ENCODE results near the gene MKNK2.

The MKNK2 gene

DNA sequence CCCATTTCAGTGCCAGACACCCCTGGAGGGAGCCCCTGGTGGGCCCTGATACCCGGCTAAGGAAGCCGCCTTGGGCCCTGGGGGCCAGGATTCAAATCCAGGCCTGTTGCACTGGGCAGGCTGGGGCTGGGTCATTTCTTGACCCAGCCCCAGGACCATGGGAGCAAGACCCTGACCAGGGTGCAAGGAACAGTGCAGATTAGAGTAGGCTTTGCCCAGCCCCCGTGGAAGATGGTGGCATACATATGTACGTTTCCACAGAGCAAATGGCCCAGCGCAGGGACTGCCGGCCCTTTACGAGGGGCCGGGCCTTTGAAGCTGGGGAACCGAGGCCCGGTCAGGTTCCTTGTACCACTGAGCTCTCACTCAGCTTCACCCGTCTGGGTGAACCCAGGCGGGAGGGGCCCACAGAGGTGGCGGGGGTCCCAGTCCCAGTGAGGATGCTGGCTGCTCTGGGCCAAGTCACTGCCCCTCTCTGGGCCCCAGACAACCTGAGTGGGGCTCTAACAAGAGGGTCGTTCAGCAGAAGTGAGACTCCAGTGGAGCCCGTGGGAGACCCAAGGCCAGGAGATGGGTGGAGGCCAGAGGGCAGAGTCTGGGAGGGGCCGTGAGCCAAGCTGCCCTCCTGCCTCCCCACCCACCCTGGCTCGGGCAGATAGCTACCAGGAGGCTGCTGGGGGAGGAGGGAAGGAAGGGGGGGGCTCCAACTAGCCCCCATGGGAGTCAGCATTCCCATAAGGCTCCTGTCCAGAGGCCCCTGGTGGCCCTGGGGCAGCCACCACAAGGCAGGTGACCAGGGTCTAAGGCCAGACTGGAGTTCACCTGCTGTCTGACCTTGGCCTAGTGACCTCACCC is 2.7 kb downstream of the MKNK2 start:
- intact Hi-C loops (cut with DNase I) = no loop called here
- no peak for DNase-seq

- intact Hi-C loops (cut with DNase I) = no loop called here
- peak in 6 of 42 donors; percentile 14 to 79 (median 48) for DNase-seq
Observed at GRCh38 chr19:2047449-2048103, 3.5 kb downstream of the MKNK2 start.

DNA sequence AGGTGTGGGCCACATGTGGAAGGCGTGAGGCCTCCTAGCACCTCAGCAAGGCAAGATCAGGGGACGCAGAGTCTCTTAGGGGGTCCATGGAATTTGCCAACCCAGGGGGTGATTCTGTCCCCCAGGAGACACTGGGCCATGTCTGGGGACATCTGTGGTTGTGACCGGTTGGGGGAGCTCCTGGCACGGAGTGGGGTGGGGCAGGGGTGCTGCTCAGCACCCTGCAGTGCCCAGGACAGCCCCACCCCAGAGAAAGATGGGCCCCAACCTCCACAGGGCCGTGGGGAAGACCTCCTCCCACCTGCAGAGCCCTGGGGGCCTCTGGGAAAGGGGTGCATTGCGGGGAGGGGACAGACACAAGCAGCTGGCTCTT is 4.0 kb downstream of the MKNK2 start:
- DNase-seq = peak in 1 of 42 donors; percentile 11

DNA sequence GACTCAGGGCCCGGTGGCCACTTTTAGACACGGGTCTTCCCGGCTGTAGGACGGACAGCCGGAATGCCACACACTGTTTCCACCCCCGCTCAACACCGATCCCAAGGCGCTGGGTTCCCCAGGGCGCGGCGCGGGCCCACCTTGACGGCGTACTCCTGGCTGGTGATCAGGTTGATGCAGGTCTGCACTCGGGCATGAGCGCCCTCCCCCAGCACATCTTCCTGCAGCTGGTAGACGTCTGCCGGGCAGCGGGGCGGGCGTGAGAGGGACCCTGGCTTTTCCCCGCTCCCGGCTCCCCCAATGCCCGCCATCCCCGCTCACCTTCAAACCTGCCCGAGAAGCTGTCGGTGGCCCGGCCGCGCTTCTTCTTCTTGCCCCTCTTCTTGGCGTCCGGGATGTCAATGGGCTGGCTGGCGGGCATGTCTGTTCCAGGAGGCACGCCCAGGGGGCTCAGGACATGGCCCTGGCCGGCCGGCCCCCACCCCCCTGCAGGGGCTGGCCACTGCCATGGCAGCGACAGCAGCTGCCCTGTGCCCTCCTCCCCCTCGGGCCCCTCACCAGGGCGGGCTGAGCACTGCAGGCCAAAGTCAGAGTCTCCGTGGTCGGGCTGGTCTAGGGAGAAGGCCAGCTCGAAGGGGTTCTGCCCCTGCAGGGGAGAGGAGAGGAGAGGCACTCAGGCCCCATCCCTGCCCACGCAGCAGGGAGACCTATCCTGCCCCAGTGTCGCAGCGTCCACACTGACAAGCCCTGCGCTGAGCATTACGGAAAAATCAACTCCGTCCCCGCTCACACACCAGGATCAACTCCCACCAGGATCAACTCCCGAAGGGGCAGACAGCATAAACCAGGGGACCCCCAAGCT is 4.8 kb downstream of the MKNK2 start:
- DNase-seq = peak in 1 of 42 donors; percentile 16
- intact Hi-C loops (cut with DNase I) = no loop called here

More for the DNA sequence above, 4.0 kb downstream of the MKNK2 start:
- intact Hi-C loops (cut with DNase I) = no loop called here

DNA sequence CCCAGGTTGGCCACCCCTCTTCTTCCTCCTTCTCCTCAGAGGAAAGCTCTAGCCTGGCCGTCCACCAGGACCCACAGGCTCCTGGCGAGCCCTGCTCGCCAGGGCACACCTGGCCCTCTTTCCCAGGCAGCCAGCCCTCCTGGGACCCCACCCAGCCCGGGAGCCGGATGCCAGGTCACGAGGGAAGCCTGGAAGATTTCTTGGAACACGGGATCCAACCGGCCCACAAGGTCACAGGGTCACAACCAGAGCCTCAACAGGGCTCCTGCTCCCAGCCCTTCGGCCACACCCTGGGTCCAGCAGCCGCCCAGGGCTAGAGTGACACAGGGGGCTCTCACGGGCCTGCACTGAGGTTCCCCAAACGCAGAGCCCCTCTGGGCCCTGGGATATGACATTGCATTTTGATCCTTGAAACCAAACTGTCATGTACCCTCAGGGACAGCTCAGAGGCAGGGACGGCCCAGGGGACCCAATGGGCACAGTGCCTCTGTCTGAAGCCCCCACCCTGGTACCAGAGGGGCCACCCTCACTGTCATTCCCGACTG is 5.5 kb downstream of the MKNK2 start:
- DNase-seq = peak in 1 of 42 donors; percentile 13
- intact Hi-C loops (cut with DNase I) = no loop called here

- intact Hi-C loops (cut with DNase I) = no loop called here
- DNase-seq = peak in 1 of 42 donors; percentile 13
Observed at GRCh38 chr19:2044709-2045500, 6.1 kb downstream of the MKNK2 start.

- DNase-seq = peak in 2 of 42 donors; percentile 20 to 26
- intact Hi-C loops (cut with DNase I) = no loop called here
Observed at GRCh38 chr19:2043961-2044708, 6.9 kb downstream of the MKNK2 start.

DNA sequence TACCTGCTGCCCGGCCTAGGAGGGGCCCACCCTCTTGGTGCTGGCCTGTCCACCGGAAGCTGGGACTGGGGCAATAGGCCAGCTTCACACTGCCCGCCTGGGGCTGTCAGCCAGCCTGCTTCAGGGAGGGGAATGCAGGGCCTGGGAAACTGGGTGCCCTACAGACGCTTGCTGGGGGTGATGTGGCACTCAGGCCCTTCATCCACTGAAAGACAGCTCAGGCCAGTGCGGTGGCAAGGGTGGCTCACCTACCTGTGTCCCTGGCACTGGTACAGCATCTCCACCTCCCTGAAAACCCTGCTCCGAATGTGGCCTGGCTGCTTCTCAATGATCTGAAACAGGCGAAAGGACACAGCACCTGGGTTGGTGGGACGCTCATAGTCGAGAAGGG is 7.8 kb downstream of the MKNK2 start:
- intact Hi-C loops (cut with DNase I) = no loop called here
- peak in 10 of 42 donors; percentile 26 to 70 (median 44) for DNase-seq

DNA sequence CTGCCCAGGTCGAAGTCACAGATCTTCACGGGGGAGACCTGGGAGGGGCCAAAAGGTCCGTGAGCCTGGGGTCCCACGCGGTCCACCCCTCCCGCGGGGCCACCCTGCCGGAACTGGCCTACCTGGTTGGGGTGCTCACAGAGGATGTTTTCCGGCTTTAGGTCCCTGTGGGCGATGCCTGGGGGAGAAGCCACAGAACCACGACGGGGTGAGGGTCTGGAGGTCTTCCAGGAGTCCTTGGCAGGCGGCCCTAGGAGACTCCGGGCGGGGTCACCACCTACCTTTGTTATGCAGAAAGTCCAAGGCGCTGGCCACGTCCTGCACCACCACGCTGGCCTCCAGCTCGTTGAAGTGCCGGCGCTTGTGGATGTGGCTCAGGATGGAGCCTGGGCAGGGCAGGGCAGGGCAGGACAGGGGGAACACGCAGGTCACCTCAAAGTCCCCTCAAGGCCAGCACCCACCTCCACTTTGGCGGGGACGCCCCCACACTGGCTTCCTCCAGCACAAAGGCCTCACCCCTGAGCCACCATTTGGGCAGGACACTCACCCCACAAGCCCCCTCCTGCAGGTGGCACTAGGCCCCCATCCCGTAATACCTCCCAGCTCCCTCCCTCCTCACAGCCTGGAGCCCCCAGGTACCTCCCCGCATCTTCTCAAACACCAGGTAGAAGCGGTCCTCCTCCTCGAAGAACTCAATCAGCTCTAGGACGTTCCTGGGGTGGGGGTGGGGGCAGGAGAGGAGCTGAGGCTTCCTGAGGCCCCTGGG is 8.4 kb downstream of the MKNK2 start:
- intact Hi-C loops (cut with DNase I) = no loop called here
- peak in 15 of 42 donors; percentile 10 to 70 (median 37) for DNase-seq

- intact Hi-C loops (cut with DNase I) = no loop called here
- peak; percentile 93 to 99 (median 98) for DNase-seq
Observed at GRCh38 chr19:2041683-2042484, 9.2 kb downstream of the MKNK2 start.

DNA sequence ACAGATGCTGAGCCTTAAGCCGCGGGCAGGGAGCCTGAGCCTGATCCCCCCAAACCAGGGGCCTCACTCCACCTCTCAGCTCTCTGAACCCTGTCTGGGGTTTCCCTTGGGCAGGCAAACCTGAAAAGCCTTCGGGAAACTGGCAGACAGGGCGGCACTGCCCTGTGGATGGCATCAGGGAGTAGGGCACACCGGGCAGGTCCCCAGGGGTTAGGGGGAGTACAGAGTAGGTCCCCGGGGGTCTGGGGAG is 9.7 kb downstream of the MKNK2 start:
- intact Hi-C loops (cut with DNase I) = no loop called here

DNA sequence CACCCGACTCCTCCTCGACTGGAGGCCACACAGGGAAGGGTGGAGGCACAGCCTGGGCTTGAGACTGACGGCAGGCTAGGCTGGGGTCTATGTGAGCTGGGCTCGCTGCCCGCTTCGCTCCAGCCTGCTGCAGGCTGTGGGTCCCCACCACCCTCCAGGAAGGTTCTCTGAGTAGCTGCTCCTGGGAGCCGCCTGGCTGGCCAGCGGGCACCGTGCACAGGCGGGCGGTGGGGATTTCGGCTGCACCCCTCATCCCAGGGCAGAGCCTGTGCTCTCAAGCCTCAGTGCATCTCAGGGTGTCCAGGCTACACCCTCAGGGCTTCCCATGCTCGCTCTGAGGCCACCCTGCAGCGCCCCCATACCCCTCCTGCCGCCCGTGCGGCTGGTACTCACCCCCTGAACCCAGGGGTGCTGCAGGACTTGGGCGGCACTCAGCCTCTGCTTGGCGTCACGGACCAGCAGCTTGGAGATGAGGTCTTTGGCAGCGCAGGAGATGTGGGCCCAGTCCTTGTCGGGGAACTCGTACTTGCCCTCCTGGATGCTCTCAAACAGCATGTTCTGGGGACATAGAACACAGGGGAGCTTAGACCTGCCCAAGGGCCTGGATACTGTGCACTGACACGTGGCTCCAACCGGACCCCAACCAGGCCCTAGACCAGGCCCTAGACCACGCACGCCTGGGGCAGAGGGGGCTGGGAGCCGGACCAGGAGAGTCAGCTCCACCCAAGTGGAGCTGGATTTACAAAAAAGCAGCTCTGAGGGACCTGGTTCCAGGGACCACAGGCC is 10.2 kb downstream of the MKNK2 start:
- intact Hi-C loops (cut with DNase I) = no loop called here
- DNase-seq = peak in 2 of 42 donors; percentile 15

More for the DNA sequence above, 9.7 kb downstream of the MKNK2 start:
- DNase-seq = peak in 1 of 42 donors; percentile 31

DNA sequence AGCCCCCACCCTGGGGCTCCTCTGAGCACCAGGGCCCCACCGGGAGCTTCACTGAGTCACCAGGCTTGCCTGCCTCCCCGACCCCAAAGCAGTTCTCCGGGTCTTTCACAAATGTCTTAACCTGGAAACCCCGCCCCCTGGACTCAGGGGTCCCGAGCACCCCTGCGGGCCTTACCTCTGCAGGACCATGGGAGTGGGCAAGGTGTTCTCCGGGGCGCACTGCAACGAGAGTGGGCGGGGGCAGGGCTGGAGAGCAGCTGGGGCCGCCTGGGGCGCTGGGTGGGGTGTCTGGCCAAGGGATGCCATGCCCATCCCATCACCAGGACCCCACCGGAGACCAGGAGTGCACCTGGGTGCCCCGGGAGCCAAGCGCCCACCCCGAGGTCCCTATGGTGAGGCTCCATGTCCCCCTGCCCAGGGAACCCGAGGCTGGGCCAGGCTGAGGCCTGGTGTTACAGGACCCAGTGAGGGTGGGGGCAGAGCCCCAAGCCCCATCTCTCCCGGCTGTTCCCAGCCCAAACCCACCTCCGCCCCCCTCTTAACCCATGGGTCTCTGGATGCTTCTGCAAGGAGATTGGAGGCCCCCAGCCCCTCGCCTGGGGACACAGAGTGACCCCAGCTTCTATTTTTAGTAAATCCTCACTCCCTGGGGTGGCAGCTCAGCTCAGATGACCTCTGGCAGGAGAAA is 10.9 kb downstream of the MKNK2 start:
- intact Hi-C loops (cut with DNase I) = no loop called here
- peak in 2 of 42 donors; percentile 13 to 16 for DNase-seq

DNA sequence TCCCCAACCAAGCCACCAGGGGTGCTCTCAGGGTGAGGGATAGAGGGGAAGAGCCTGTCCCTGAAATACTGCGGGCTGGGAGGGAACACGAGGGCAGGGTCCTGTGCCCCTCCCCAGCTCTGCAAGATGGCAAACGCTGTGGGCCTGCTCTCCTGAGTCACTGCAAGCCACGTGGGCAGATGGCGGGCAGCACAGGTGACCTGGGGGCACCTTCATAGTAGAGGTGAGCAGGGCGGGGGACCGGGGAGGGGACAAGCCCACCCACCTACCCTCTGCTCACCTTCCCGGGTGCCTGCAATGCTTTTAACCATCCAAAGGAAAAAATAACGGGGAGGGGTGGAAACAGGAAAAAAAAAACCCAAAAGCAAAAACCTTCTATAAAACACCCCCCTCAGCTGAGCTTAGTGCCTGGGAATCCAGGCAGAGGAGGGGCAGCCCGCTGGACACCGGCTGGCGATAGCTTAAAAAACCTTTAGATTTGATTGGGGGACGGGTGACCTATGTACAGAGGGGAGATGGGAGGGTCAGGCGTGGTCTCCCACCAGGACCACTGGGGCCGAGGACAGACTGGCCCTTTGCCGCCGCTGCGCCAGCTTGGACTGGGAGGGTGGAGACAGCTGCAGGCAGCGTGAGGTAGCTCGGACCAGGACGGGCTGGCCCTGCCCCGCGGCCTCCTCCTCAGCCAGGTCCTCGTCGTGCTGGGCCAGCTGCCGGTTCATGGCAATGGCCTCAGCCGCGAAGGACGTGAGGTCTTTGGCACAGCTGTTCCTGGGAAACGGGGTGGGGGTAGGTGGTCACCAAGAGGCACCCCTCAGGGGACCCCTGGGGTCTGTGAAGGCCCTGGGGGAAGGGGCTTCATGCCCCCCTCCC is 11.7 kb downstream of the MKNK2 start:
- DNase-seq = peak in 2 of 42 donors; percentile 11 to 14
- intact Hi-C loops (cut with DNase I) = no loop called here
